HG03025 (cell line): ENCODE data around the gene DDX25.

Experiments used
- ATAC-seq: cut with Tn5 transposase; IDR thresholded peaks from one replicate; pipeline ENCODE4 v1.9.1; 2021; ENCODE audit warnings: mild to moderate bottlenecking, moderate library complexity; ENCODE audit not compliant: unreplicated experiment, low FRiP score

Gene DDX25

GRCh38 chr11:125948278-125949051 lies 44.2 kb downstream of the DDX25 start:
- no peak for ATAC-seq

- ATAC-seq = no peak
Observed at GRCh38 chr11:125949271-125950177, 45.2 kb downstream of the DDX25 start.

- ATAC-seq = no peak
Observed at GRCh38 chr11:125950178-125950490, 45.8 kb downstream of the DDX25 start.

- ATAC-seq = no peak
Observed at GRCh38 chr11:125950696-125951651, 46.7 kb downstream of the DDX25 start.

- ATAC-seq = no peak
Observed at GRCh38 chr11:125951731-125952130, 47.4 kb downstream of the DDX25 start.

GRCh38 chr11:125952559-125952958 lies 48.3 kb downstream of the DDX25 start:
- ATAC-seq = no peak

DNA sequence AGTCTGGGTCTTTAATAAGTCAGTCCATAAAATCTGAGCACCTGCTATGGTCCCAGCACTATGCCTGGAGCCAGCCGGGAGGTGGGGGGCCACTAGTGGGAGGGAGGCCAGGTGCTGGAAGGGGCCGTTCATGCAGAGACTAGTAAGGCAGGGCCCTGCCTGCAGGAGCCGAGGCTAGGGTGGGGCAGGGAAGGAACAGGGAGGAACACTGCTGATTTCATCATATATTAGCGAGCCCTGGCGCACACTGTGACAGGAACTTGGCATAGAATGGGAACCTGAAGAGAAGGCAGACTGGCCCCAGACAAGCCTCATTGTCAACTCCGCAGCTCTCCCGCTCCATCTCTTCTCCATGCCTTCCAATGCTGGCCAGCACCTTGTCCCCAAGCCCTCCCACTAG lies 48.7 kb downstream of the DDX25 start:
- no peak for ATAC-seq

- ATAC-seq = no peak
Observed at GRCh38 chr11:125953401-125953935, 49.2 kb downstream of the DDX25 start.

GRCh38 chr11:125954123-125954944 lies 50.0 kb downstream of the DDX25 start:
- ATAC-seq = no peak

DNA sequence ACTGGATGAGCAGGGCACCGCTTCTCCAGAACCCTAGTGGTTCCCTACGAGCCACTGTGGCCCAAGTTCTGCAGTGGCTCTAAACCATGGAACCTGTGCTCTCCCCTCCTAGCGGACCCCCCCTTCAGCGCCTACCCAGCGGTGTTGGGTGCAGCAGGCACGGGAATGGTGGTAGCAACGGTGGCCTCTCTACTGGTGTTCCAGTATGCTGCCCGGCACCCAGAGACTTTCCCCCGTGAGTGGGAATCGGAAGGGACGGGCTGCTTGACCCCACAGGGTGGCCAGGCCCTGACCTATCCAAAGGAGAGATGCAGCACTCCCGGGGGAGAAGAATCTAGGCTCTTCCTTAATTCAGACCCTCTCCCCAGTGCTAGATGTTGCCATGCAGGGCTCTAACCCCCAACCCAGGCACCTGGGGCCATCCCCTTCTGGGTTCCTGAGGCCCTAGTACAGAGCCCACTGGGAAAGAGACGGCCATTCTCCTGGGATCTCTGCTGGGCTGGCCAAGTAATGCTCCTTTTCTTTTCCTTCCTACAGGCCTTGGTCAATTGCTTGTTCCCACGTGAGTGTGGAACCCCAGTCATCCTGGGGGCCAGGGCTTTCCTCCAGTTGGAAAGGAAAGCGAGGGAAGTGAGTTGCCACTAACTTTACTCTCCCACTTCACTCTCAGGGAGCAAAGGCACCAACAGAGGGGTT lies 50.8 kb downstream of the DDX25 start:
- ATAC-seq = no peak

- ATAC-seq = no peak
Observed at GRCh38 chr11:125955856-125956255, 51.5 kb downstream of the DDX25 start.

DNA sequence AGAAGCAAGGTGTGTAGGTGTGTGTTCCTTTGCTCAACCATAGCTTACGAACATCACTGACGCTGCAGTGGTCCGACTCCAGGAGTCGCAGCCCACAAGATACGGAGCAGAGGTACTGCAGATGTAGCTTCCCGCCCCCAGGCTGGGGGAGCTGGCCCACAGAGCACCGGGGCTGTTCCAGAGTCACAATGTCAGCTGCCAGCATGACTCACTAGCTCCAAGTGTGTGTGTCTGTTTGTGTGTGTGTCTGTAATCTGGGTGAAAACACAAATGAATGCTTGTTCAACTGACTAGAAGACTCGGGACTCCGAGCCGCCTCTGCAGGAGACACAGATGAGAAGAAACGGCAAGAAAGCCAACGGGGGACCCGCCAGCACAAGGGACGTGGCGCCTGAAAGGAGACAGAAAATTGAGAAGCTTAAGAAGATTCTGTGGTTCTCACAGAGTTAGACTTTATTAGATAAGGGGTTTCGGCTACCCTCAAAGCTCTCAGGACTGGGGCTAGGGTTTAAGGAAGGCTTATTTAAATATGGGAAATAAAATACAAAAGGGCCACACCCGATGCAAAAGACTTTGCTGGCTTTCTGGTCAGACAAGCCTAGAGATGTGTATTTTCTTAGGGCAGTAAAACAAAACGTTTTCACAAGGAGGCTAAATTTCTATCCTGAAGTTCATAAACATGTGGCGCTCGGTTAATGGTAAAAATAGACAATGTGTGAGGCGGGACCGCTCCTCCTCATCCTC lies 52.3 kb downstream of the DDX25 start:
- no peak for ATAC-seq

- no peak for ATAC-seq
Observed at GRCh38 chr11:125957618-125958332, 53.5 kb downstream of the DDX25 start.

DNA sequence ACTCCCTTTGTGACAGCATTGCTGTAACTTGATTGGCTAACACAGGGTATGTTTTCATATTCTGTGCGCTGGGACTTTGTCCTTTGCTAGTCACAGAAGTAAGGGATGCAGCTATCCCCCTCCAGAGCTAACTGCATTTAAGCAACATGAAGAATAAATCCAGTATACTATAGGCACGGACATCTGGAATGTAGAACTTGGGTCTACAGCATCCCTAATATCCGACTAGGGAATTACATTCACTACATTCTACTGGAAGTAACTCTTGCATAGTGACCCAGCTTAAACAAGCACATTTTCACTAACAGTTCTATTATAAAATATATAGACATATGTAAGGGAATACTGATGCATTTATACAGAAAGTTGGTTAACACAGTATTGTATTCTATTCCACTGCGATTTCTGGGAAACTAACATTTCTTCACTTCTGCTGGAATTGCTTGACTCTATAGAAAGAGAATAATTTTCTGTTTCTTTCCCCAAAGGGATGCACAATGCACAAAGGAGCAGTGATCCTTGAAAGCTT lies 54.6 kb downstream of the DDX25 start:
- ATAC-seq = no peak

DNA sequence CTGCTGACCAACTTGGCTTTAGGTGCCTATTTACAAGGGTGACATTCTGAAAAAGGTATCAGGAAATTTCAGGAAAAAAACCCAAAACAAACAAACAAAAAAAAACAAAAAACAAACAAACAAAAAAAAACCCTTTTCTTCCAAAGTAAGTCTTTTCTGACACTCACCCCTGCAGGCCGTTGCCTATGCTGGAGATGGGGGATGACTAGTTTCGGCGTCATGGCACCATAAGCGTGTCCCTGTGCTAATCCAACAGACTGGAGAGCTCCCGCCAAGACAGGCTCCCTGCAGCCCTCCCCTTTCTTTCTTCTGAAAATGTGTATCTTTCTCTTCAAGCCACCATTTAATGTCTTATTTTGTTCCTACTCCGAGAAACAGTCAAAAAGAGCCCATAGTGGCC lies 55.2 kb downstream of the DDX25 start:
- no peak for ATAC-seq

DNA sequence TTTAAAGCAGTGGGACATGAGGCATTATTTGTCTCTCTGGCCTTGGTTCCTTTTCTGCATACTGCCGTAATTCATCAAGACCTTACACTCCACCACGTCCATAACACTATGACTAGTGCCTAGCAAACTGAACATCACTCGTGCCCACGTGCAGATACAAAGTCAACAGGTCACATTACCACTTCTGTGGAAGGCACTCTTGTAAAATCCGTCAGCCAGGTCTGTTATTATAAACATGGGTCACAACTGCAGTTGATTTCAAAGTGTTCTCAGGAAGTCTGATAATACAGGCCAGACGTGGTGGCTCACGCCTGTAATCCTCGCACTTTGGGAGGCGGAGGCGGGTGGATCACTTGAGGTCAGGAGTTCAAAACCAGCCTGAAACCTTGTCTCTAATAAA lies 55.6 kb downstream of the DDX25 start:
- no peak for ATAC-seq

DNA sequence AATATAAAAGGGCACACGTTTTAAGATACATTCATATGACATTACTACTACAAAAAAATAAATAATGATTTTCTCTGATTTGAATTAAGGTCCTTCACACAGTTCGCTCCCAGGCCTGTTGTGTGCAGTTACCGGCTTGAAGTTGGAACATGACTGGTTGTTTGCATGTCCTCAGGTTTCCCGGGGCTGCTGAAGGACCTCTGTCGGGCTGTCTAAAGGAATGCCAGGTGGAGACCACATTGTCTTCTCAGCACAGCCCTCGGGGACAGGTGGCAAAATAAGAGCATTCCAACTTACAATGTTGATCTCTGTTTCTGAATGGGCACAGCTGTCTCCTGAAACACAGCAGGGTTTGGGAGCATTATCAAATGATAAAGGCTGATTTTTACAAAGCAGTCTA lies 56.5 kb downstream of the DDX25 start:
- no peak for ATAC-seq
